BLaER1 treated with 17β-estradiol and CSF1 and Interleukin-3, amounts not matched to agents 10 nM and 100 nM (cell line): ENCODE results near the gene ASS1.

Source experiments
- H3K27ac ChIP-seq, 11 experiments: shearing (Covaris generic); formaldehyde crosslinking; 2 replicates each; pipeline ENCODE4 v1.8.1; 2022
- H3K27me3 ChIP-seq, 11 experiments: shearing (Covaris generic); formaldehyde crosslinking; 2 replicates each; pipeline ENCODE4 v1.8.1; 2022
- H3K36me3 ChIP-seq, 11 experiments: shearing (Covaris generic); formaldehyde crosslinking; 2 replicates each; pipeline ENCODE4 v1.8.1; 2022
- H3K4me1 ChIP-seq, 10 experiments: shearing (Covaris generic); formaldehyde crosslinking; 2 replicates each; pipeline ENCODE4 v1.8.1; 2022
- H3K4me2 ChIP-seq, 11 experiments: shearing (Covaris generic); formaldehyde crosslinking; 2 replicates each; pipeline ENCODE4 v1.8.1; 2022
- H3K4me3 ChIP-seq, 10 experiments: shearing (Covaris generic); formaldehyde crosslinking; 2 replicates each; pipeline ENCODE4 v1.8.1; 2022
- H3K9ac ChIP-seq, 11 experiments: shearing (Covaris generic); formaldehyde crosslinking; 2 replicates each; pipeline ENCODE4 v1.8.1; 2022
- H3K9me3 ChIP-seq, 11 experiments: shearing (Covaris generic); formaldehyde crosslinking; replicated peaks in 1 of 11; 2 replicates each; pipeline ENCODE4 v1.8.1; 2022
- H4K20me1 ChIP-seq, 11 experiments: shearing (Covaris generic); formaldehyde crosslinking; 2 replicates each; pipeline ENCODE4 v1.8.1; 2022
- Cebpa-rat ChIP-seq, 11 experiments: shearing (Covaris generic); IDR thresholded peaks; 2 replicates each; pipeline ENCODE4 v1.8.1; 2022

Gene ASS1

DNA sequence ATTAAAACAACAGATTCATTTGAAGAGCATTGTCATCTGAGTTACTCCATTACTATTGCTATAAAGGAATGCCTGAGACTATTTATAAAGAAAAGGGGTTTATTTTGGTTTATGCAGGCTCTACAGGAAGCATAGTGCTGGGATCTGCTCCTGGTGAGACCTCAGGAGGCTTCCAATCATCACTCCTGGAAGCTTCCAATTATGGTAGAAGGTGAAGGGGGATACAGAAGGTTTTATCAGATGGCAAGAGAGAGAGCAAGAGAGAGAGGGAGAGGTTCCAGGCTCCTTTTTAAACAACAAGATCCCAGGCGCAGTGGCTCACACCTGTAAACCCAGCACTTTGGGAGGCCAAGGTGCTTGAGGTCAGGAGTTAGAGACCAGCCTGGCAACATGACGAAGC, 63.5 kb downstream of the ASS1 start:
- Histone ChIP-seq H3K27ac (no peak overlapping the region), H3K4me3 (no peak overlapping the region), H3K4me2 (no peak overlapping the region), H3K4me1 (no peaks in the 10 kb centered on the region), H3K9me3 (peaks cover 0 to 12% (median 8%) of the 10 kb centered on the region in 11 experiments; a peak in 8 of 22 replicates), H3K9ac (no peak overlapping the region), H3K27me3 (no peaks in the 10 kb centered on the region), H3K36me3 (no peaks in the 10 kb centered on the region), H4K20me1 (no peaks in the 10 kb centered on the region)
- TF ChIP-seq Cebpa-rat (IDR thresholded peaks at IDR 0.05) = no peak

DNA sequence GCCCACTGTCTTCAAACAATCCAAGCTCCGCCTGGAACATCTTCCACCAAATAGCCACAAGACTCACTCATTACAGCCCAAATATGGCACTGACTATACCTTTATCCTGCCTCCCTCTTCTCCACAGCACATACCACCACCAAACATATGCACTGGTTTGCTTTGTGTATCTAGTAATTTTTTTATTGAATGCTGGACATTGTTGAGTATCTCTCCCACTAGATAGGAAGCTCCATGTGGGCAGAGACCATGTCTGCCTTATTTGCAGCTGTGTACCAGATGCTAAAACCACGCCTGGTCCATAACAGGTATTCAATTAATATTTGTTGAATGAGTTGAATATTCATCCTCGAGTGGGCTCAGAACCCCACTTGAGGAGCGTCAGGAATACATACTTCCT, 67.4 kb downstream of the ASS1 start:
- H3K4me1 ChIP-seq = no peaks in the 10 kb centered on the region
- no peak overlapping the region for H3K4me3 ChIP-seq
- H3K27me3 ChIP-seq = no peaks in the 10 kb centered on the region
- TF ChIP-seq Cebpa-rat (IDR thresholded peaks at IDR 0.05) = no peak
- peaks cover 0 to 12% (median 8%) of the 10 kb centered on the region in 11 experiments; a peak in 8 of 22 replicates for H3K9me3 ChIP-seq
- no peak overlapping the region for H3K27ac ChIP-seq
- no peaks in the 10 kb centered on the region for H3K36me3 ChIP-seq
- no peak overlapping the region for H3K4me2 ChIP-seq
- H4K20me1 ChIP-seq = no peaks in the 10 kb centered on the region
- no peak overlapping the region for H3K9ac ChIP-seq

- no peak overlapping the region for H3K4me2 ChIP-seq
- TF ChIP-seq Cebpa-rat (IDR thresholded peaks at IDR 0.05) = no peak
- no peaks in the 10 kb centered on the region for H4K20me1 ChIP-seq
- no peak overlapping the region for H3K4me3 ChIP-seq
- H3K9me3 ChIP-seq = peaks cover 0 to 12% (median 8%) of the 10 kb centered on the region in 11 experiments; a peak in 8 of 22 replicates
- H3K27me3 ChIP-seq = no peaks in the 10 kb centered on the region
- no peaks in the 10 kb centered on the region for H3K4me1 ChIP-seq
- H3K27ac ChIP-seq = no peak overlapping the region
- no peak overlapping the region for H3K9ac ChIP-seq
- no peaks in the 10 kb centered on the region for H3K36me3 ChIP-seq
These were observed 68.3 kb downstream of the ASS1 start for GRCh38 chr9:130513078-130513477.

DNA sequence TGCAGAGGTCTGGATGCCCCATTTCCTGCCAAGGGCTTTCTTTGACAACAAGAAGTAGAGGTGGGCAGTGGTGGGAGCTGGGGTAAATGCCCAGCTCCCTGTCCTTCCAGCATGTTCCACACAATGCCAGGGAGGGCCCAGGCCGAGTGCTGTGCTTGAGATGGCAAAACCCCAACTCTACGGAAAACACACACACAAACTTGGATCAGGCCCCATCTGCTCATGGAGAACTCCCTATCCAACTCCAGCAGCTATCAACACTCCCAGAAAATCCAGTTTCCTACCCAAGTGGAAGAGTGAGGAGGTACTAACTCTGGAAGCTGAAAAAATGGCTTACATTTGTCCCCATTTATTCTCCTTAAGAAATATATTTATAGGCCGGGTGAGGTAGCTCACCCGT, 73.5 kb downstream of the ASS1 start:
- Histone ChIP-seq H3K9me3 (0 out of 22 replicates have a peak, but pooled peaks cover 0 to 5% (median 0%) of the 10 kb centered on the region in 11 experiments), H3K27ac (no peak overlapping the region), H3K4me3 (no peak overlapping the region), H3K9ac (no peak overlapping the region), H4K20me1 (no peaks in the 10 kb centered on the region), H3K36me3 (no peaks in the 10 kb centered on the region), H3K4me2 (no peak overlapping the region; a peak in 2 of 22 replicates), H3K4me1 (peaks cover 8 to 21% (median 15%) of the 10 kb centered on the region in 10 experiments; a peak in 18 of 20 replicates), H3K27me3 (no peaks in the 10 kb centered on the region)
- no peak for TF ChIP-seq Cebpa-rat (IDR thresholded peaks at IDR 0.05)

- Histone ChIP-seq H3K27ac (peak overlapping the region in 1 of 11 experiments; percentile 25; a peak in 1 of 22 replicates), H3K4me1 (peaks cover 8 to 21% (median 15%) of the 10 kb centered on the region in 10 experiments; a peak in 18 of 20 replicates), H3K4me3 (no peak overlapping the region), H3K9me3 (0 out of 22 replicates have a peak, but pooled peaks cover 0 to 5% (median 0%) of the 10 kb centered on the region in 11 experiments), H3K27me3 (no peaks in the 10 kb centered on the region), H4K20me1 (no peaks in the 10 kb centered on the region), H3K4me2 (peak overlapping the region in 8 of 11 experiments; percentile 34 to 60 (median 42); a peak in 14 of 22 replicates), H3K9ac (0 out of 22 replicates have a peak overlapping the region, but pooled peaks of 1 of the 11 experiments have one; percentile 2), H3K36me3 (no peaks in the 10 kb centered on the region)
- no peak for TF ChIP-seq Cebpa-rat (IDR thresholded peaks at IDR 0.05)
These were observed 74.4 kb downstream of the ASS1 start for GRCh38 chr9:130518943-130519799.

DNA sequence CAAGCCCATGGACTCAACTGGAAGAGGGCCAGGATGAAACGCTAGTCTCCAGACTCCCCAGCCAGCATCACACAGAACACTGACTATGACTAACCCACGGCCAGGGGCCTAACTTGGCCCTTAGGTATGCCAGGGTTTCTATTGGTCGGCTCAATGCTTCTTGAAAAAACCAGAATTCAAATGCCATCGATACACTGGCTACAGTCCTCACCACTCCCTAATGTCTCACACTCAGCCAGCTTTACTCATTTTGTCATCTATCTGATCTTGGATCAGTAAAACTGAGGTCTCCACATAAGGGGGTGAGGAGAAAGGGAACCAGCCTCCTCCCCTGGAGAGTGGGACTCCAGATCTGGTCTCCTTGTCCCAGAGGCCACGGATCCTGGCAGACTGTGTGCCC, 75.2 kb downstream of the ASS1 start:
- no peak overlapping the region for H3K4me3 ChIP-seq
- no peak overlapping the region for H3K4me2 ChIP-seq
- H3K27me3 ChIP-seq = no peaks in the 10 kb centered on the region
- no peaks in the 10 kb centered on the region for H3K36me3 ChIP-seq
- H3K9ac ChIP-seq = no peak overlapping the region
- H3K4me1 ChIP-seq = peaks cover 8 to 21% (median 15%) of the 10 kb centered on the region in 10 experiments; a peak in 18 of 20 replicates
- H4K20me1 ChIP-seq = no peaks in the 10 kb centered on the region
- 0 out of 22 replicates have a peak, but pooled peaks cover 0 to 5% (median 0%) of the 10 kb centered on the region in 11 experiments for H3K9me3 ChIP-seq
- TF ChIP-seq Cebpa-rat (IDR thresholded peaks at IDR 0.05) = no peak
- H3K27ac ChIP-seq = no peak overlapping the region

GRCh38 chr9:130521715-130522114, 77.0 kb downstream of the ASS1 start:
- Histone ChIP-seq H3K4me3 (no peak overlapping the region), H4K20me1 (no peaks in the 10 kb centered on the region), H3K9ac (no peak overlapping the region), H3K4me1 (peaks cover 8 to 21% (median 15%) of the 10 kb centered on the region in 10 experiments; a peak in 18 of 20 replicates), H3K9me3 (0 out of 22 replicates have a peak, but pooled peaks cover 0 to 5% (median 0%) of the 10 kb centered on the region in 11 experiments), H3K27me3 (no peaks in the 10 kb centered on the region), H3K36me3 (no peaks in the 10 kb centered on the region), H3K4me2 (peak overlapping the region in 2 of 11 experiments; percentile 23 to 37; a peak in 2 of 22 replicates), H3K27ac (no peak overlapping the region)
- no peak for TF ChIP-seq Cebpa-rat (IDR thresholded peaks at IDR 0.05)

DNA sequence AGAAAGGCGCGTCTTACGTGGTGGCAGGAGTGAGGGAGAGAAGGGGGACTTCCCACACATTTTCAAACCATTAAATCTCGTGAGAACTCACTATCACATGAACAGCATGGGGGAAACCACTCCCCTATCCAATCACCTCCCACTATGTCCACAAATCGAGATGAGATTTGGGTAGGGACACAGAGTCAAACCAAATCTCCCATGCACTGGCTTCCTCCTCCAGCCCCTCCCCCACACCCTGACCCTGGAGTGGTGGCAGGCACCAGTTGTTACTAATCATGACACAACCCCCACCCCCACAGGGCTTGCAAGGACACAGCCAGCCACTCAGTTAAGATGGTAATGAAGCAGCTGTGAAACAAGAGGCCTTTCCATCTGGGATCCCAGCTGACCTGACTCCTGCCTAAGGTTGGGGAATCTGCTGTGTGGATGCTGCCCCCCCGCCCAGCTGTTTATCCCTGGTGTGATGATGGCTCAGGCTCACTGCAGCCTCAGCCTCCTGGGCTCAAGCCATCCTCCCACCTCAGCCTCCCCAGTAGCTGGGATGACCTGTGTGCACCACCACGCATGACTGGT, 77.6 kb downstream of the ASS1 start:
- Histone ChIP-seq H4K20me1 (no peaks in the 10 kb centered on the region), H3K4me2 (peak overlapping the region in 4 of 11 experiments; percentile 3 to 37 (median 22); a peak in 3 of 22 replicates), H3K4me3 (no peak overlapping the region), H3K9me3 (0 out of 22 replicates have a peak, but pooled peaks cover 0 to 5% (median 0%) of the 10 kb centered on the region in 11 experiments), H3K36me3 (no peaks in the 10 kb centered on the region), H3K27me3 (no peaks in the 10 kb centered on the region), H3K9ac (no peak overlapping the region), H3K4me1 (peaks cover 8 to 21% (median 15%) of the 10 kb centered on the region in 10 experiments; a peak in 18 of 20 replicates), H3K27ac (no peak overlapping the region)
- no peak for TF ChIP-seq Cebpa-rat (IDR thresholded peaks at IDR 0.05)

- no peak overlapping the region for H3K4me3 ChIP-seq
- 0 out of 22 replicates have a peak, but pooled peaks cover 0 to 5% (median 0%) of the 10 kb centered on the region in 11 experiments for H3K9me3 ChIP-seq
- no peak overlapping the region for H3K9ac ChIP-seq
- H3K4me2 ChIP-seq = no peak overlapping the region
- no peaks in the 10 kb centered on the region for H4K20me1 ChIP-seq
- H3K27ac ChIP-seq = no peak overlapping the region
- H3K27me3 ChIP-seq = no peaks in the 10 kb centered on the region
- TF ChIP-seq Cebpa-rat (IDR thresholded peaks at IDR 0.05) = no peak
- H3K4me1 ChIP-seq = peaks cover 6 to 17% (median 12%) of the 10 kb centered on the region in 10 experiments; a peak in 18 of 20 replicates
- H3K36me3 ChIP-seq = no peaks in the 10 kb centered on the region
These were observed 79.2 kb downstream of the ASS1 start for GRCh38 chr9:130523921-130524320.
